IPS-18c (cell line): Measurements from ENCODE around the gene KCTD20.
"Not testable (repeated sequence)": the region's sequence is repeated elsewhere in the genome, so short reads cannot be mapped to it uniquely, and the experiment has no call there.

Source experiments
- H3K4me3 ChIP-seq: 2 replicates; pipeline ENCODE4 v1.7.0; 2013; ENCODE audit warnings: low read depth, mild to moderate bottlenecking, low read length, moderate library complexity; ENCODE audit not compliant: insufficient read depth
- H3K9me3 ChIP-seq: one replicate; pipeline ENCODE4 v1.6.1; 2013; ENCODE audit warnings: mild to moderate bottlenecking, low read length, moderate library complexity; ENCODE audit not compliant: control insufficient read depth, insufficient read depth

The KCTD20 gene

DNA sequence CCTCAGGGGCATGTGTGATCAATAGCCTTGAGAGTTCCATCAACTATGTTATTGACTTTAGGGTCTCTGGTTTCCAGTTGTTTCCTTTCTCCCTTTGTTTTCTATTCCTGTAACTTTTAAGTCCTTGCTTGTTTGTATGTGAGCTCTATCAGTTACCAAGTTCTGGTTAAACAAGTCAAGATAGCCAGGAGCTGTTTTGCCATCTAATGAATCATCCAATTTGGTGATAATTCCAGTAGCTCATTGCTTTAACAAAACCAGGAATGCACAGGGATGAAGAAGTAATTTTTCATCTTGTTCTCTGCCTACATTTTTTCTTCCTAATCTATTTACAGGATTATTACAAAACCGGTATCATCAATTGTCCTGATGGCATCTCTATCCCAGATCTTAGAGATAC, 36.5 kb downstream of the KCTD20 start:
- no peak overlapping the region for H3K4me3 ChIP-seq

DNA sequence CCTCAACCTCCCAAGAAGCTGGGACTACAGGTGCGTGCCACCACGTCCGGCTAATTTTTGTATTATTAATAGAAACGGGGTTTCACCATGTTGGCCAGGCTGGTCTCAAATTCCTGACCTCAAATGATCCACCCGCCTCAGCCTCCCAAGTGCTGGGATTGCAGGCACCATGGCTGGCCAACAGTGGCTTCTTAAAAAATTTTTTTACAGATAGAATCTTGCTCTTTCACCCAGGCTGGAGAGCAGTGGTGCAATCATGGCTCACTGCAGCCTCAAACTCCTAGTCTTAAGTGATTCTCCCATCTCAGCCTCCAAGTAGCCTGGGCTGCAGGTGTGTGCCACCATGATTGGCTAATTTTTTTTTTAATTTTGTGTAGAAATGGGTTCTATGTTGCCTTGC, 40.5 kb downstream of the KCTD20 start:
- H3K4me3 ChIP-seq, H3K9me3 ChIP-seq: not testable (repeated sequence)

More for the DNA sequence above, 36.5 kb downstream of the KCTD20 start:
- no peaks in the 10 kb centered on the region for H3K9me3 ChIP-seq

GRCh38 chr6:36484736-36485135, 41.9 kb downstream of the KCTD20 start:
- no peak overlapping the region for H3K4me3 ChIP-seq
- no peaks in the 10 kb centered on the region for H3K9me3 ChIP-seq

DNA sequence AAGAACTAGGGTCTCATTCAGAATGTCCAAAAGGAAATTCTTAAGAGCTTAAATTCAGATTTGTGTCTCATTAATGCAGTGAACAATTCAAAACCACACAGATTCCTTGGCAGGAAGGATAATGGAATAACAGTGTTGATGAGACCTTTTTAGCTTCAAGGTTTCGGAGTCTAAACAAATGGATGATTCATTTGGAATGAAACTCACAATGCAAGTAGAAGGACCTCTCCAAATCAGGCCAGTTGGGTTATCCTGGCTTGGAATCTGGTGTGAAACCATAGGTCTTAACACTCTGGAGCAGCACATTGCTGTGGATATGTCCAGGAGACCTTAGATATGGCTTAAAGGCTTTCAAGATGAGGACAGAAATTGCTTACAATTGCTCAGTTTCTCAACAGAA, 44.9 kb downstream of the KCTD20 start:
- no peak overlapping the region for H3K4me3 ChIP-seq
- H3K9me3 ChIP-seq: no peaks in the 10 kb centered on the region

- no peak overlapping the region for H3K4me3 ChIP-seq
- H3K9me3 ChIP-seq: no peaks in the 10 kb centered on the region
These were observed 45.4 kb downstream of the KCTD20 start for GRCh38 chr6:36488221-36488620.

DNA sequence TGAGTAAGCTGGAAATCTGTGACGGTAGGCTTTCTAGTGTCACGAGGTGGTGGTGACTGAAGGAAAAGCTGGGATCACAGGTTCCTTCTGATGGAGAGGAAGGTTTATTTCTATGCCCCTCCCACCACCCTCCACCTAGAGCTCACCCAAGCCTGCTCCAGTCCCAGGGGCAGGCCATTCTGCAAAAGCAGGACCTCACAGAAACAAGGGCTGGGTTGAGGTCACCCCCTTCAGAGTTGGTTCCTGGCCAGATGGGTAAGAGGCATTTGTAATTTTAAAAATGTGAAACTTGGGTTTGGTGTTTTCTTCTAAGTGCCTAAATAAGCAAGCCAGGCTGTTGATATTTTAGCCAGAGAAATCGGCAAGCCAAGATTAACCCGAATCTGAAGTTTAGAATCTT, 46.6 kb downstream of the KCTD20 start:
- Histone ChIP-seq H3K4me3 (no peak overlapping the region), H3K9me3 (no peaks in the 10 kb centered on the region)

DNA sequence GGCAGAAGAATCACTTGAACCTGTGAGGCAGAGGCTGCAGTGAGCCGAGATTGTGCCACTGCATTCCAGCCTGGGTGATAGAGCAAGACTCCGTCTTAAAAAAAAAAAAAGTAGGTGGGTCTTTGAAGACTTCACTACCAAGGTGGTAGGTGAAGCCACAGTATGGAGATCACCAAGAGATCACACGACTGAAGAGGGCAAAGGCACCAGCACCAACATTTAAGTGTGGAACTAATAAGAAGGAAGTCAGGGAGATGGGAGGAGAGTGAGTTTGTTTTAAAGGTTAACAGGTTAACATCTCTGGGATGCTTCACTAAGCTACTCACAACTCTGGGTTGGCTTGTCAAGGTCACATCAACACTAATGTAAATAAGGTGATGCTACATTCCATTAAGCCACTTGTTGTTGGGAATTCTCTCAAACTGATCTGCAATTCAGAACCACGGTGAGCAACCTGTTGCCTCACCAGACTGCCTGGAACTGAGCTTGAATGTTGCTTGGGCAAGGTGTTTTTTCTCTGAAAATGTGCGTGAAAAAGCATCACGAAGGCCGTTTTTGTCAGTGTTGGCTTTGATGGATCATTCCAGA, 48.7 kb downstream of the KCTD20 start:
- H3K9me3 ChIP-seq: no peaks in the 10 kb centered on the region
- no peak overlapping the region for H3K4me3 ChIP-seq

DNA sequence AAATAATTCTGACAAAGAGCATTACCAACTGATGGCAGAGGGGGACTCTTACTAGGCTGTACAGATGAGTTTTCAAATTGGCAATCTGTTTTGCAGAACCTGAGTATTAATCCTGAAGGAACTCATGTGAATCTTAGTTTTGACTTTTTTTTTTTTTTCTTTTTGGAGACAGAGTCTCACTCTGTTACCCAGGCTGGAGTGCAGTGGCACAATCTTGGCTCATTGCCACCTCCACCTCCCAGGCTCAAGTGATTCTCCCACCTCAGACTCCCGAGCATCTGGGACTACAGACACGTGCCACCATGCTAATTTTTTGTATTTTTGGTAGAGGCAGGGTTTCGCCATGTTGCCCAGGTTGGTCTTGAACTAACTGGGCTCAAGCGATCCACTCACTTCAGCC, 49.3 kb downstream of the KCTD20 start:
- Histone ChIP-seq H3K4me3 (no peak overlapping the region), H3K9me3 (no peaks in the 10 kb centered on the region)

- no peaks in the 10 kb centered on the region for H3K9me3 ChIP-seq
These were observed 49.8 kb downstream of the KCTD20 start for GRCh38 chr6:36492621-36493020.

DNA sequence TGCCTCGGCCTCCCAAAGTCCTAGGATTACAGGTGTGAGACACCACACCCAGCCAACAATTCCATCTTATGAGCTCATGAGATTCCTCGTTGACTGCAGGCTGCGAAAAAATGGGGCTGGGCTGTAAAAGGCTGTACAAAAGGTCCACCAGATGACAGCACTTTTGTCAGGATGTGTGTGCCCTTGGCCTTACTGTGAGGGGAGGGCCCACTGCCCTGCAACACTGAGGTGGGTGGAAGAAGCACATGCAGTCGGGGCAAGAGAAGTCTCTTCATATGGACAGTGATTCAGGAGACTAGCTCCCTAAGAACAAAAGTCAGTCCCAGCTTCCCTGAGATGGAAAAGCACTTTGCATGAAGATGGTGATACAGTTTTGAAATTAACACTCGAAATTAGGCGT, 50.5 kb downstream of the KCTD20 start:
- H3K9me3 ChIP-seq: no peaks in the 10 kb centered on the region

More at GRCh38 chr6:36492621-36493020, 49.8 kb downstream of the KCTD20 start:
- no peak overlapping the region for H3K4me3 ChIP-seq

DNA sequence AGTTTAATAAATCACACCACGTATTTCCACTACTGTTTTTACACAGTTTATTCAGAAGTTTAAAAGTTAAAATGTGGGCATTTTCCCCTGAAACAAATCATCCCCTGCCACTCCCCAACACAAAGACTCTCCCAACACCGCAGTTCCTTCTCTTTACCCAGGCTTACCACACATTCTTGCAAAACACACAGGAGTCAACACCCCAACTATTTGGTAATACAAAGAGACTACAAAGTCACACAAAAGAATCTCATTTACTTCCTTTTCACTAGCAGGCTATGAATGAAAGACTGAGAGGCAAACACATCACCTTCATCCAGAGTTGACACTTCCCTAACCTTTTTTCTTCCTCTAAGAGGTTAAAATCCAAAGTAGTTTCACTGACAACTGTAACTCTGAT, 51.1 kb downstream of the KCTD20 start:
- Histone ChIP-seq H3K4me3 (no peak overlapping the region), H3K9me3 (no peaks in the 10 kb centered on the region)

More for the DNA sequence above, 50.5 kb downstream of the KCTD20 start:
- H3K4me3 ChIP-seq: no peak overlapping the region

DNA sequence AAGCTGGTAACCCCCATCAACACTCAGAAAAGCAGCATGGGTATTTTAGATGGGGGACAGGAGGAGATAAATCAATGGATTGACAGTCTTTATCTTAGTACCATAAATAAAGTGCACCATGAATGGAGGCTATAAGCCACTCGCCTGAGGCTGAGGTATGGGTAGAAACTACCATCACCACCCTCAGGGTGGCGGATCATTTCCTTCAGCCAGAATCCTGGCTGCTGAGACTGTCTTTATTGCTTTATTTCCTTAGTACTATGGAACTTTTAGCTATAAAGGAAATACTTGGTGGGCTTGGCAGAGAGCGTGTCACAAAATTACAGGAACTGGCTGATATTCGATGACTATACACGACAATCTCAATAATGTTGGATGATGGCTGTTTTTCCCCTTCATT, 52.3 kb downstream of the KCTD20 start:
- Histone ChIP-seq H3K9me3 (no peaks in the 10 kb centered on the region), H3K4me3 (no peak overlapping the region)

DNA sequence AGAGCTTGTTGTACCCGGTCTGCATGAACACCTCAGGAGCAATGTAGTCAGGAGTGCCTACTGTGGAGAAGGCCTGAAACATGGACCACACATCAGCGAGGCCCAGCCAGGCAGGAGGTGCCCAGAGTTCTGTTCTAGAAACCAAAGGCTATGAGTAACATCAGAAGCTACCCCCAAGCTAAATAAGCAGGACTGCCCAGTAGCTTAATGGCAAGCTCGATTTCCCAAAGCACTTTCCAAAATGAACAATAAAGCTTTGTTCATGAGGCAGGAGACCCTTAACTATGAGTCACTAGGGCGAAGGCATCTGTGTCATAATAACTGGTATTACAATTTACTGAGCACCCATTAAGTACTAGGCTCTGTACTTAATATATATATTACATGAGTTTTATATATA, 57.1 kb downstream of the KCTD20 start:
- Histone ChIP-seq H3K9me3 (no peaks in the 10 kb centered on the region), H3K4me3 (no peak overlapping the region)

GRCh38 chr6:36501686-36502085, 58.9 kb downstream of the KCTD20 start:
- no peaks in the 10 kb centered on the region for H3K9me3 ChIP-seq
- H3K4me3 ChIP-seq: no peak overlapping the region

DNA sequence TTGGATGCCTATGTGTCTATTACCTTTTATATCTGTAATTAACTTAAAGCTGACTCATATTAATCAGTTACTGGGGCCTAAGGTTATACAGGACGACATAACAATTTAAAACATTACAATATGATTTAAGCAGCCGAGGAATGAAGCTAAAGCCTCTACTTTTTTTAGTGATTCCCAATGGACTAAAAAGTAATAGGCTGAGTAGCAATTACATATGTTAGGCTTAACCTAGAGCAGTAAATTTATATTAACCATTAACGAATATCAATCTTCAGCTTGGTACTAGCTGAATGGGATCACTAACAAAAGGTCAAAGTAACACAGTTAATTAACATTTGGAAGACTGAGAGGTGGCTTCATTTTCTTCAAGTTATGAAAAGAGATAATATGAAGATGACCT, 61.4 kb downstream of the KCTD20 start:
- no peaks in the 10 kb centered on the region for H3K9me3 ChIP-seq
- no peak overlapping the region for H3K4me3 ChIP-seq

DNA sequence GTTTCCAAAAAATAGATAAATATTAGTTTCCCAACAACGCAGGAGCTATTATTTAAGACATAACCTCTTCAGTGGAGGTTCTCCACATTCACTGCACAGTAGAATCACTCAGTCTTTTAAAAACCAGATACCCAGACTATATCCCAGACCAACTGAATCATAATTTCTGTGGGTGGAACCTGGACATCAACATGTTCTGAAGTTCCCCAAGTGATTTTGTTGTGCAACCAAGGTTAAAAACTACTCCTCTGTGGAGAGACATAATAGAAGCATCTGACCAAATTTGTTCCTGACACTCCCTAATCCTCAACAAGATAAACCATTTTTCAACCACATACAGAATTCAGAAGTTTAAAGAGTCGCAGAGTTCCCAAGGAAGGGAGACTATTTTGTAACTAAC, 62.2 kb downstream of the KCTD20 start:
- no peaks in the 10 kb centered on the region for H3K9me3 ChIP-seq
- no peak overlapping the region for H3K4me3 ChIP-seq

- Histone ChIP-seq H3K9me3 (no peaks in the 10 kb centered on the region), H3K4me3 (no peak overlapping the region)
These were observed 63.1 kb downstream of the KCTD20 start for GRCh38 chr6:36505744-36506534.

GRCh38 chr6:36506611-36507010, 63.8 kb downstream of the KCTD20 start:
- no peak overlapping the region for H3K4me3 ChIP-seq
- no peaks in the 10 kb centered on the region for H3K9me3 ChIP-seq

GRCh38 chr6:36508532-36508931, 65.7 kb downstream of the KCTD20 start:
- peaks cover 2% of the 10 kb centered on the region for H3K9me3 ChIP-seq

More at GRCh38 chr6:36508532-36508931, 65.7 kb downstream of the KCTD20 start:
- no peak overlapping the region for H3K4me3 ChIP-seq
